H4 (cell line): Measurements from ENCODE around the gene CD9. TPM values are rescaled to one million over a fixed set of nuclear protein-coding genes. Genes with fewer than 3 reads are reported as not detected.
A peak's percentile ranks its signal among the peaks of the same experiment; 100 is the strongest.
"Not testable (repeated sequence)": the region's sequence is repeated elsewhere in the genome, so short reads cannot be mapped to it uniquely, and the experiment has no call there.

Experiments used
- DNase-seq: peaks from one replicate; pipeline ENCODE4 v3.0.0-alpha.2; 2015; ENCODE audit warnings: low spot score
- total RNA-seq: library from RNA; depleted of rRNA; stranded (reverse); fragments of >200 nt; shearing (Covaris generic); gene quantifications from 2 replicates; pipeline ENCODE4 v1.2.3, GENCODE V29; 2014

The CD9 gene
- total RNA-seq, 1 experiment from 2014 or later: 133 TPM

DNA sequence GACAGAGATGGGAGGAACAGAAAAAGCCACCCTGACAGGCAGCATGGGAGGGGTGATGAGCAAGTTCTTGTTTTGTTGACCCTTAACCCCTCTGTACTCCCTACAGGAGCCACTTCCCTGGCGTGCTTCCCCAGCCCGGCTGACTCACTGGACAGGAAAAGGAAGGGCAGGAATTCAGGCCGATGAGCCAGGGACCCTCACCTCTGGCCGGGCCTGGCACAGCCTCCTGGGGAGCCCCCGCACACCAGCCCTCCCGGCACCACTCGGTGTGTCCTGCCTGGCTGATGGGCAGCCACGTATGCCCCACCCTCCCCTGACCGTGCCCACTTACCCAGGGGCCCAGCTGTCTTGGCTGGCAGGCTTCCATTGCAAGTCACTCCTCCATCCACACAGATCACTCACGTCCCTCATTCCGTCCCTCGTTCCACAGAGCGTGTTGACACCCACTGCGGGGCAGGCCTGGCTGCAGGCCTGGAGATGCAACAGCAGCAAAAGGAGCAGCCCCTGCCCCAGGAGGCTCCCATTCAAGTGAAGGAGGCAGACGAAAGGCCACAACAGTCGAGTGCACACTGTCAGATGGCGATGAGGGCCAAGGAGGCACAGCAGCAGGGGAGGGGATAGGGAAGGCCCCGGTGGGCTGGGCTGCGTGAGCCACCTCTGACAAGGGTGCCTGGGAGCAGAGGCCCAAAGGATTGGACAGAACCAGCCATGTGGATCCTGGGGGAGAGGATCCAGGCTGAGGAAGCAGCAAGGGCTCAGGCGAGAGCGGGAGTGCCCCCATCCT is 19.7 kb upstream of the CD9 start:
- DNase-seq: peak; percentile 35

DNA sequence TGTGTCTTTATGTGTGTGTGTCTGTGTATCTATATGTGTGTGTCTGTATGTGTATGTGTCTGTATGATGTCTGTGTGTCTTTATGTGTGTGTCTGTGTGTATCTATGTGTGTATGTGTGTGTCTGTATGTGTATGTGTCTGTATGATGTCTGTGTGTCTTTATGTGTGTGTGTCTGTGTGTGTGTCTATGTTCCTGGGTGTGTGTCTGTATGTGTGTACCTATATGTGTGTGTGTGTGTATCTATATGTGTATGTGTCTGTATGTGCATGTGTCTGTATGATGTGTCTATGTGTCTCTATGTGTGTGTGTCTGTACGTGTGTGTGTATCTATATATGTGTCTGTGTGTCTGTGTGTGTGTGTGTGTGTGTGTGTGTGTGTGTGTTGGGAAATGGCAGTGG is 19.0 kb upstream of the CD9 start:
- DNase-seq: no peak

DNA sequence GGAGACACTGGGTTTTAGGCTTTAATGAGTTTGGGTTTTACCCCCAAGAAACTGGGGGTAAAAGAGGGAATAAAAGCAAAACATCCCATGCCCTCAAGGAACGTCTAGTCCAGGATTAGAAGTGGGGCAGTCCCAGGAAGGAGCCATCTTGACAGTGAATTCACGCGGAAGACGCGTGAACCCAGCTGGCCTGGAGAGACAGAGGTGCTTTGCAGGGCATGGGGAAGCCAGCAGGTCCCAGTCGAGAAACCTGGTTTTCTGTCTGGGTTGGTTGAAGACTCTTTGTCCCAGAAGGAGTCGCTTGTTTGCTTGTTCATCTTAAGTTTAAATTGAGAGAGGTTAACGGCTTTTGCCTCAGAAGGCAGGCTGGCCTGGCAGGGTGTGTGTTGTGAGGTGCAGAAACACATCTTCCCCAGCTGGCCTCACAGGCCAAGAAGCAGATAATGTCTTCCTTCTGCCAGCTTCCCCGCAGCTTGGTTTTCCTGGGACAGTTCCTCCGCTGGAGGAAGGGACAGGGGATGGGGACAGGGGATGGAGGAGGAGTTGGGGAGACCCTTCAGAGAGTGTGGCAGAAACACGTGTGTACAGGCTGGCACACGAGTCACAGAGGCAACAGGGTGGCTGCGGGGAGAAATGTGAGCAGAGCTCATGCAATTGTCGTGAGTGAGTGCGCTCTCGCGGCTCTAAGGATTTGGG is 18.5 kb upstream of the CD9 start:
- DNase-seq: no peak

DNA sequence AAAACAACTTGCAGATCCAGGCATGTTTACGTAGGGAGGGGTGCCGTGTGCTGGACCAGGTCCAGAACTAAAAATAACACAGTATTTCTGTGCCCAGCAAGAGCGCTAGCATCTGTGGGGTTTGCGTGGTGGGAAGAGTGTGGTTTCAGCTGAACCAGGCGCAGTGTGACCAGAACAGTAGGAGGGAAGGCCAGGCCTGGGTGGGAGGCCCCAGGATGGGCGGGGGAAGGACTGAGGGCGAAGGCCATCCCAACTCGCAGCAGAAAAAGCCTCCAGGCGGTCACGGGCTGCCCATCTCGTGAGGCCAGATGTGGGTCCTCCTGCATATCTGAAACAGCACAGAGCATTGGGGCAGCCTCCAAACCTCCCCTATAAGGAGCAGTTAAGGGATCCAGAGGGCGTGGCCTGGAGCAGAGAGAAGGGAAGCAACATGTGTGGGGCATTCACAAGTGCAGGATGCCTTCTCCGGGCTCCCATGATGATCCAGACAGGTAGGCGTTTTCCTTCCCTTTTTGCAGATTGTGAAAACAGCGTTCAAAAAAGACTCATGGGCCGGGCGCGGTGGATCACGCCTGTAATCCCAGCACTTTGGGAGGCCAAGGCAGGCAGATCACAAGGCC is 17.8 kb upstream of the CD9 start:
- DNase-seq: peak; percentile 92

DNA sequence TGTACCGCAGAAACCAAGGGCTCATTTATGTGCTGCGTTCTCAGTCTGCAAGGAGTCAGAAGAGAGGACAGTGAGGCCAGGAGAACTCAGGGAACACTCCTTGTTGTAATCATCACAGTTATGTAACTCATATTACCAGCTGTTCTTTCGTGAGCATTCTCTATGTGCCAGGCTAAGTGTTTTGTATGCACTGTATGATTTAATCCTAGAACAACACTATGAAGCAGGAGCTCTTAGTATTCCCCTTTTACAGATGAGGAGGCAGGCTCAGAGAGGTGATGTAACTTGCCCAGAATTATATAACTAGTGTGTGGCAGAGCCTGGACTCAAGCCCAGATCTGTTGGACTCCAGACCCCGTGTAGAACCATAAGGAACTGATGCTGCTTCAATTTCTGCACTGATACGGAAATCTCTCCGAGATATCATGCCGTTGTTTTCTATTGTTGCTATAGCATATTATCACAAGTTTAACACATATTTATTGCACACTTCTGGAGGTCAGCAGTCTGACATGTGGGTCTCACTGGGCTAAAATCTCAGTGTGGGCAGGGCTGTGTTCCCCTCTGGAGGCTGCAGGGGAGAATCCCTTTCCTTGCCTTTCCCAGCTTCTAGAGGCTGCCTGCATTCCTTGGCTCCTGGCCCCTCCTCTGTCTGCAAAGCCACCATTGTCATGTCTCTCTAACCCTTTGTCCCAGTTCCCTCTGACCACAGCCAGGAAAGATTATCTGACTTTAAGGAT is 16.3 kb upstream of the CD9 start:
- peak; percentile 48 for DNase-seq

DNA sequence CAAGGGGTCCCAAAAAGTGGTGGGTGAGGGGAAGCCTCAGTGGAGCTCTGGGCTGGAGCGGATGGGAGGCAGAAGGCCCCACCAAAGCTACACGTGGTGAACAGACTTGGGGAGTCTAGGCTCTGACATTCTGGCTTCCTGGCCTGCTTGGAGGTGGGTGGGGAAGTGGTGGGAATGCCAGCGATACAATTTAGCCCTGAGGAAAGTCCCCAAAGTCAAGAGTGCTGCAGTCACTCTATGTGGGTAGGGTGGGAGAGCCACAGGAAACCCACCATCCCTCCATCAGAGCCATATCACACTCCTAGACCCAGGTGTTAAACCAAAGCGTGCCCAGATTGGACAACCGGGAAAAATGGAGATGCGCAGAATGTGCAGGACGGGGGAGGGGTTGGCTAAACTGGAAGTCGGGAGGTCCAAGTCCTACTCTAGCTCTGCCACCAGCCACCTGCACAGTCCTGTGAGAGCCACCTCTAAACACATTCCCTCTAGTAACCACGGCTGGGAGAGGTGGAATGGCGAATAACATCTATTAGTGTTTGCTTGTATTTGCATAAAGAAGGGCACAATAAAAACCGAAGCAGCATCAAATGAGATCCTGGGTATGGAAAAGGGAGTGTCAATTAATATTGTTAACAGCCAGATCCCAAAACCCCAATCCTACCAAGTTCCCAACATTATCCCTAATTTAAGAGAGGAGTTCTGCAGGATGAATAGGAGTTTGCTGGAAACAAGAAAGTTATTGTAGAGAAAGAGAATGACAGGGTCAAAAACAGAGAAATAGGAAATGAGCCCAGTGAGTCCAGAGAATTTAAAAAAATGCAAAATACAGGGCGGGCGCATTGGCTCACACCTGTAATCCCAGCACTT is 14.0 kb upstream of the CD9 start:
- DNase-seq: no peak

DNA sequence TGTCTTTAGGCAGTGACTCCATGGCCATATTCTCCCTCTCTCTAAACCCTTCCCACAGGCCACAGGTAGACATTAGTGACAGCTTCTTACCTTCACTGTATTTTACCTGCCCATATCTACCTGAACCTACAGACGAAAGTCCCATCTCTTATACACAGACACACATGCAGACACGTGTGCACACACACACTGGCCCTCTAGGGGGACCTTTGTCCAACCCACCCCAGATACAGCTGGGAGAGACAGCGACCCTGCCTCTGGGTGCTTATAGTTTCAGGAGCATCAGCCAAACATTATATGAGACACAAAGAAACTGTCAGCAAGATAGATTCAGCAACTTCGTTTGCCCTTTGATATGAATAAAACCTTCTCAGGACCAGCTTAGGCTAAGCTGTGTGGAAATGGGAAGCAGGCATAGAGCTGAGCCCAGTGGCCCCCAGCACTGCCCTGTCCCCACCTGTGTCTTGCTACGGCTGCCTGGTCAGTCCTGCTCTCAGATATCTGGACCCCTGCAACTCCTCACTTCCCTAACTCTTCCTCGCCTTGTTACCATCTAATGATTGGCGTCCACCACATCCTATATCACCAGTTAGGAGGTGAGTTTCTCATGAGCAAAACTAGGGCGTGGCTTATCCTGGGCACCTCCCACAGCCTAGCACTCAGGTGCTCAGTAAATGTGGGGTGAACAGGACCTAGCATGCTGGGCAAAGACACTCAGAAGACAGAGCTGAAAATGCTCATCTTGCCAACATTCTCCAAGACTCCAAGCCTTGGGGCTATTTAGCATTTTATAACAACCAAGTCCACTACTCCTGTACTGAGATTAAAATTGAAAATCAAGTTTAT is 12.0 kb upstream of the CD9 start:
- DNase-seq: no peak

DNA sequence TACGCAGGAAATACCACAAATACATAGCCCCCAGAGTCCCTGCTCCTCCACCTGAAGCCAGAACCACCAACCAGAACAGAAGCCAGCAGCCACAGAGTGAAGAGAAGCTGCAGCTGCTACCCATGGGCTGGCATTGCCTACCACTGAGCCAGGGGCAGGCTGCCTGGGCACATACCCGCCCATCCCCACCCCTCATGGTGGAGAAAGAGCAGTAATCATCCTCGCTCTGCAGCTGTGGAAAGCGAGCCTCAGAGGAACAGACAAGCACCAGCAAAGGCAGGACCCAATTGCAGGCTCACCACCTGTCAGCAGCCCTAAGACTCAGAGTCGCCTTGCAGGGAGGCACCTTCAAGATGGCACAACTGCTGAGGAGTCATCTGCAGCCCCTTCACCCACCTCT is 11.2 kb upstream of the CD9 start:
- DNase-seq: no peak

DNA sequence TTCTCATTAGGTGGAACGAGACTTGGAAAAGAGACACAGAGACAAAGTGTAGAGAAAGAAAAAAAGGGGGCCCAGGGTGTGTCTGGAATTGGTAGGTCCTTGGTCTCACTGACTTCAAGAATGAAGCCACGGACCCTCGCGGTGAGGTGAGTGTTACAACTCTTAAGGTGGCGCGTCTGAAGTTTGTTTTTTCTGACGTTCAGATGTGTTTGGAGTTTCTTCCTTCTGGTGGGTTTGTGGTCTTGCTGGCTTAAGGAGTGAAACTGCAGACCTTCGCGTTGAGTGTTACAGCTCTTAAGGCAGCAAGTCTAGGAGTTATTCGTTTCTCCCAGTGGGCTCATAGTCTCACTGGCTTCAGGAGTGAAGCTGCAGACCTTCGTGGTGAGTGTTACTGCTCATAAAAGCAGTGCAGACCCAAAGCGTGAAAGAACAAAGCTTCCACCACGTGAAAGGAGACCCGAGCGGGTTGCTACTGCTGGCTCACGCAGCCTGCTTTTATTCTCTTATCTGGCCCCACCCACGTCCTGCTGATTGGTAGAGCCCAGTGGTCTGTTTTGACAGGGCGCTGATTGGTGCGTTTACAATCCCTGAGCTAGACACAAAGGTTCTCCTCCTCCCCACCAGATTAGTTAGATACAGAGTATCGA is 10.1 kb upstream of the CD9 start:
- DNase-seq: not testable (repeated sequence)

DNA sequence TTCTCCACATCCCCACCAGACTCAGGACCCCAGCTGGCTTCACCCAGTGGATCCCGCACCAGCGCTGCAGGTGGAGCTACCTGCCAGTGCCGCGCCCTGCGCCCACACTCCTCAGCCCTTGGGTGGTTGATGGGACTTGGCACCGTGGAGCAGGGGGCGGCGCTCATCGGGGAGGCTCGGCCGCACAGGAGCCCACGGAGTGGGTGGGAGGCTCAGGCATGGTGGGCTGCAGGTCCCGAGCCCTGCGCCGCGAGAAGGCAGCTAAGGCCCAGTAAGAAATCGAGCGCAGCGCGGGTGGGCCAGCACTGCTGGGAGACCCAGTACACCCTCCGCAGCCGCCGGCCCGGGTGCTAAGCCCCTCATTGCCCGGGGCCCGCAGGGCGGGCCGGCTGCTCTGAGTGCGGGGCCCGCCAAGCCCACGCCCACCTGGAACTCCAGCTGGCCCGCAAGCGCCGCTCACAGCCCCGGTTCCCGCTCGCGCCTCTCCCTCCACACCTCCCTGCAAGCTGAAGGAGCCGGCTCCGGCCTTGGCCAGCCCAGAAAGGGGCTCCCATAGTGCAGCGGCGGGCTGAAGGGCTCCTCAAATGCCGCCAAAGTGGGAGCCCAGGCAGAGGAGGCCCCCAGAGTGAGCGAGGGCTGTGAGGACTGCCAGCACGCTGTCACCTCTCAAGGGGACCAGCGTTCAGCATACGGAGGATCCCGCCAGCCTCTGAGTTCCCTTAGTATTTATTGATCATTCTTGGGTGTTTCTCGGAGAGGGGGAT is 9.3 kb upstream of the CD9 start:
- not testable (repeated sequence) for DNase-seq

DNA sequence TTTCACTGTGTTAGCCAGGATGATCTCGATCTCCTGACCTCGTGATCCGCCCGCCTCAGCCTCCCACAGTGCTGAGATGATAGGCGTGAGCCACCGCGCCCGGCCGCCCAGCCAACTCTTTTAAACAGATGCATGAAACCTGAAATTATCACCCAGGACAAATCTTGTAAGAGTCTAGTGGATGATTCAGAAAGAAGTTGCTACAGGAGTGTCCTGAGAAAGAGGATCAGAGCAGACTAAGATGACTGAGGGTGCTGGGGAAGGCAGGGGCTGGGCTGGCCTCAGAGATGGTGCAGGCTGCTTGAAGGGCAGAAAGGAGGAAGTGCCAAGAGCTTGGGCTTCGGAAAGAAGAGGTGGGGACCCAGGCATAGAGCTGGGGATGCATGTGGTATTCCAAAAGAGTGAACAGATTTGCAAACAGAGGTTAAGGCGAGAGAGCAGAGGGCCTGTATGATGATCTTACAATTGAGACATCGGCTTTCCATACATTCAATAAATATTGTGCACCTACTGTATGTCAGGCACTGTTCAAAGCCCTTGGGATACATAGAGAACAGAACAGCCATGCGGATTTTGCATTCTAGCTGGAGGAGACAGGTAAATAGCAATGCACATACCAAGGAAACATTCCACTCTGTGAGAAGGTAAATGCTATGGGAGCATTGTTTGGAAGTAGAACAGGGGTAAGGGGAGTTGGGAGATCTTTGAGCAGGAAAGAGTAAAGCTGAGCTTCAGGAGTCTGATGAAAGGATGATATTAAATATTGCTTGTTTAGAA is 7.4 kb upstream of the CD9 start:
- no peak for DNase-seq

DNA sequence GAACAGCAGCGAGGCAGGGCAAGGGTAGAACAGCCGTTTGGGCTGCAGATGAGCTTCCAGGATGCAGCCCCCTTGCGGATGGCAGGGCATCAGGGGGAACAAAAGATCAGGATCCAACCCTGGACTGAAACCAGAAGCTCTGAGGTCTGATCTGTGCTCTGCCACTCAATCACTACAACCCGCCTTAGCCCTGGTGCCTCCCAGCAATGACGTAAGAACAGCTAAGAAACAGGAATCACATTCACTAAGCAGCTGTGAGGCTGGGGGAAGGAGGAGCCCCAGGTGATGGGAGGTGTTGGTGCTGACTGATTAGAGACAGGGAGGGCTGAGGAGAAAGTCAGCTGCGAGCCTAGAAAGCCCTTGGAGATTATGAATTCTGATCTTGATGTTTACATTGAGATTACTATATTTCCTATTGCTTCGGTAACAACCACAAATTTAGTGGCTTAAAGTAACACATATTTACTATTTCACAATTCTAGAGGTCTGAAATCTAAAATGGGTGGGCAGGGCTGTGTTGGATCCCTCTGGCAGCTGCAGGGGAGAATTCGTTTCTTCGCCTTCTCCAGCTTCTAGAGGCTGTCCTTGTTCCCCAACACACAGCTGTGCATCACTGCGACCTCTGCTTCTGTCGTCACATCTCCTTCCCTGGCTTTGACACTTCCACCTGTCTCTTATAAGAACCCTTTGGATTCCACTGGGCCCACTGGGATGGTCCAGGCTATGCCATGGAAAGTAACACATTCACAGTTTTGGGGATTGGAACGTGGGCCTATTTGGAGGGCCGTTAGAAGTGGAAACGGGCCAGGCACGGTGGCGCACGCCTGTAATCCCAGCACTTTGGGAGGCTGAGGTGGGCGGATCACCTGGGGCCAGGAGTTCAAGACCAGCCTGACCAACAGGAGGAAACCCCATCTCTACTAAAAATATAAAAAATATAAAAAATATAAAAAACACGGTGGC is 6.1 kb upstream of the CD9 start:
- DNase-seq: peak; percentile 53

DNA sequence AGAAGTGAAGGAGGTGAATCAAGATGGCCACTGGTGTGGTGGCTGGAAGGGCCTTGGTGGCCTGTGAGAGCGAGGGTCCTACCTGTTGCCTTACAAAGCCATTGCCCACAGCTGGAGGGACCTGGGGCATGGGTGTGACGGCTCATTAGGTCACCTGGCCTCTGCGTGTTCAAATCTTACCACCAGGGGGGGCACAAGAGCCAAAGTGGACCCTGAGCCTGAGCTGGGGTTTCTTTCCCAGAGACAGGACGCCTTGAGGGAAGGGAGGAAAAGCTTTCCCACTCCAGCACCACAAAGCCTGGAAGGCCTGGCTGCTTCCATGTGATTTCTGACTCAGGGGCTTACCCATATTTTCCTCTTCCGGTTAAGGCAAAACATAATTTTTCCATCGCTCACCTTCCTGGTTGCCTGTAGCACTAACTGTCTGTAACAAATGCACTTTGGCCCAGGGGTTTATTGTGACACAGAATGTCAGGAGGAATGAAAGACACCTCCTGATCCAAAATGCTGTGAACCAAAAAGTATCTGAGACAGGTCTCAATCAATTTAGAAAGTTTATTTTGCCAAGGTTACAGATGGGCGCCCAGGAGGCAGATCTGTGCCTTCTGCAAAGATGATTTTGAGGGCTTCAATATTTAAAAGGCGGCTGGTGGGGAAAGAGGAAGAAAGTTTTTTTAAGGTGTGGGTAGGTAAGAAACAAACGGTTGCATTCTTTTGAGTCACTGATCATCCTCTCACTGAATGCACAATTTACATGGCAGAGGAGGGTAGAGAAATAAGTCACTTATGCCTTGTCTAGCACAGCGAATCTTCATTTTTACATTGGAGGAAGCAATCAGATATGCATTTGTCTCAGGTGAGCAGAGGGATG is 4.3 kb upstream of the CD9 start:
- peak; percentile 89 for DNase-seq

DNA sequence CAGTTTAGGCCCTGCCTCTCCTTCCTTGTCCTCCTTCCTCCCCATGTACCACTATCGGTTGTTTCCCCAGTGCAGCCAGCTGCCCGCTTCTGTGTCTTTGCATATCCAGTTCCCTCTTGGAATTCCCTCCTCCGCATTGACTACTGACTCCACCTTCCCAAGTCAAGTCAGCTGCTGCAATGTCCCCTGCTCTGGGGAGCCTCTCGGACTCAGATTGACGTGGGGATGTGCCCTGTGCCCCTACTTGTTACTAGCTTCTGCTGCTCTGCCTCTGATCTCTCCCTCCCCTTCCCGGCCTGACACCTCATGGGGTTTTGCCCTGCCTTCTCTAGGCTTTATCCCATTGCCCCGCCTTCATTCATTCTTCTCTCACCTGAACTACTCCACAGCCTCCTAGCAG is 2.1 kb upstream of the CD9 start:
- no peak for DNase-seq

DNA sequence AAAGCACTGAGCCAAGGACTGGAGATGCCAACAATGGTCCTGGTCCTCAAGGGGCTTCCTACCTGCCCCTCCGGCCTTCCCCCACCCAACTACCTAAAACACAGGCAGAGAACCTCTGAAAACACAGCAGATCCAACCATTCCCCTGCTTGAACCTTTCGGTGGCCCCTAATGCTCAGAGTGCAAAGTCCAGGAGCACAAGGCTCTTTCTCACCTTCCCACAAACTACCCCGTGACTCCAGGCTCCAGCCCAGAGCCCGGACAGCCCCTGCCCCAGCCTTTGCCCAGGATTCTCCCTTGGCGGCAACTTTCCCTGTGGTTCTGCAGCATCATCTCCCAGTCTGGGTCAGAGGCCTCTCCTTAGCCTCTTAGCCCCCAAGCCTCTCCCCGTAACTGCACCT is 1.6 kb upstream of the CD9 start:
- DNase-seq: no peak

DNA sequence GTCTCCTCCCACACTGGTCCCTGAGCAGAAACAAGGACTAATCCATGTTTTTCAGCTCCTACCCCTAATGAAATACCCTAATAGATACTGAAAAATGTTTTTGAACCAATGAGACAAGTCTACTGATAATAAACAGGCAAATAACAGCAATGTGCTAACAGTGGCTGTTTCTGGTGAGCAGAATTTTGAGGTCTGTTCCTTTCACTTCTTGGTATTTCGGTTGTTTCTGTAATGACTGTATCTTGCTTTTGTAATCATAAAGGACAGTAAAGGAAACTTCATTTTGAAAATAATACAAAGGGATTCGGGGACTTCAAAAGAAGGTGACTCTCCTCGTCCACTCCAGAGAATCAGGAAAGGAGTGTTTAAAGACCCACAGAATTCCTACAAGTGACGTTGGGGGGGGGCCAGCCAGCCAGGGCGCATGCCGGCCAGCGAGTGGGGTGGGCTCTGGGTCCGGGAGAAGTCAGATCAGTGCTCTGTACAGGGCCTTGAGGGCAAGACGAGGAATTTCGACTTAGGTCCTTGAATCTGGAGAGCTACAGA is 1.1 kb upstream of the CD9 start:
- no peak for DNase-seq
